Psoas muscle (tissue), 8 donors: ENCODE results near the gene ZNF132. TPM values are rescaled to one million over a fixed set of nuclear protein-coding genes. Genes with fewer than 3 reads are reported as not detected.

Experiments
- ATAC-seq, 4 donors: fragments of 200-7000 bp; cut with Tn5 transposase; one replicate each; pipeline ENCODE4 v1.9.1; 2020; ENCODE audit warnings: moderate library complexity in 3 of 4, mild to moderate bottlenecking in 2 of 4
- DNase-seq, 2 donors: peaks; one replicate each; pipeline ENCODE4 v3.0.0-alpha.2; 2020
- H3K27ac ChIP-seq: fragments of 200-600 bp; one replicate; pipeline ENCODE4 v1.8.0; 2022
- H3K27me3 ChIP-seq, 3 donors: fragments of 200-600 bp in 1 of 3; one replicate each; pipeline versions ENCODE4 v1.6.1 to v1.8.0; 2013 to 2022; ENCODE audit warnings: low read length in 2 of 3, mild to moderate bottlenecking in 2 of 3, moderate library complexity in 1 of 3; ENCODE audit not compliant: insufficient read depth in 3 of 3
- H3K36me3 ChIP-seq, 2 donors: fragments of 200-600 bp in 1 of 2; one replicate each; pipeline versions ENCODE4 v1.6.1 to v1.8.0; 2013 to 2022; ENCODE audit warnings: low read depth in 1 of 2, mild to moderate bottlenecking in 1 of 2, moderate library complexity in 1 of 2; ENCODE audit not compliant: insufficient read depth in 1 of 2
- H3K4me1 ChIP-seq: fragments of 200-600 bp; one replicate; pipeline ENCODE4 v1.8.0; 2022
- H3K4me3 ChIP-seq: fragments of 200-600 bp; one replicate; pipeline ENCODE4 v1.8.0; 2022; ENCODE audit warnings: mild to moderate bottlenecking
- H3K9me3 ChIP-seq: fragments of 200-600 bp; one replicate; pipeline ENCODE4 v1.8.0; 2022
- WGBS, 3 donors: extraction: QIAGEN DNeasy Blood & Tissue Kit; methylation state at CpG; one replicate each; pipeline versions ENCODE4 v1.1.6 to v1.1.7; 2013; 5-methylcytosine and 5-hydroxymethylcytosine counted together
- intact Hi-C, 2 donors: fragments of 100-400 bp; cut with DNase I; formaldehyde crosslinking; loops; one replicate each; pipeline versions ENCODE4 v1.11.0 to v1.14.2; 2022
- polyA plus RNA-seq, 3 donors: library from polyadenylated mRNA; stranded (reverse); fragments of 200-250 nt; gene quantifications; one replicate each; pipeline ENCODE4 v1.2.3, GENCODE V29; 2013
- total RNA-seq, 4 donors: library from RNA; stranded (reverse); fragmentation: NEBNext Ultra II Directional in 2 of 4; extraction: Animal tissue kit (Norgen Biotek cat#: 25700) in 2 of 4; gene quantifications; one replicate each; pipeline versions ENCODE4 v1.2.1 to v1.2.4, GENCODE V29; 2021 to 2023
- TF ChIP-seq, protein P1 (sequence below): fragments of 200-600 bp; IDR thresholded peaks from one replicate; pipeline ENCODE4 v1.8.0; 2022; ENCODE audit warnings: antibody characterized with exemption
- donor health status: healthy with polysubstance abuse.
- donor health status: DM: no; HTN: no; CAD: no; lungs with moderate emphysema.
- donor health status: Bipolar disorder and iron deficiency.
- donor health status: healthy.
- donor health status: DM: yes; HTN: yes; CAD: no.
- donor health status: DM: no; HTN: no; CAD: no.
- donor health status: DM: no; HTN: no; CAD: no.
- donor health status: DM: yes; HTN: yes; CAD: no.

Gene ZNF132
- total and polyA plus RNA-seq, 7 donors, result 1.4 to 5.2 (median 2.7) TPM

DNA sequence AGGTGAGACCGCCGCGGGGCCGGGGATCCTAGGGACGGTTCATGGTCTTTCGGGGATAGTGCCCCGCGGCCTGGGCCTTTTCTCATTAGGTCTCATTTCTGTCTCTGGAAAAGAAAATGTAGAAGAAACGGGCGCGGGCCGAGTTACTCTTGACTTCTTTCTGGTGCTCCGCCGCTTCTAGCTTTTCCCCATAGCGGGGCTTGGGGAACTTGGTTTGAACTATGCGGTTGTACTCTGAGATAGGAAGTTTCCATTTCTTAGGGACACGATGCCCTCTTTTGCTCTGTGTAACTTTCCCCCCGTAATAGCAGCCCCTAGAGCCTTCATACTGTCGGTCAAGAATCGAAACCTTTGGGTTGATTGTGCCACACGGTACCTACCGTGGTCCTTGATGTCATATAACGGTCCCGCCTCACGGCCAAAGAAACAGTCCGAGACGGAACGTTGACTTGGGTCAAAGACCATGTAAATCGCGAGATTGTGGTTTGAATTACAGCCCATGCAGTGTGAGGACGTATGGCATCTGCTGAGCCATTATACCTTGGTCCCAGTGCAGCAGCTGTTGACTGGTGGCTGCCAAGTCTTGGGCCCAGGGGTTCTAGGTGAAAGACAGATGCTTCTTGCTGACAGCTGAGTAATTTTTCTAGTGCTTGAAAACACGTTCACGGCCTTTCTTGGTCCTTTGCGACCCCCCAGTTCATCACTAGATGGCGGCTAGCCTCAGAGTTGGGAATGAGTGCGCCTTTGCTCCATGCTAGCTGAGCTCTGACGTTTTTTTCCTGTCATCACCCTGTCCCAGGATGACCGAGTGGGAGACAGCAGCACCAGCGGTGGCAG, 52.4 kb downstream of the ZNF132 start:
- 5 to 7% (median 6%) methylated on average over 39 of the region's 39 CpGs for WGBS, 3 donors
- TF ChIP-seq, protein P1, sequence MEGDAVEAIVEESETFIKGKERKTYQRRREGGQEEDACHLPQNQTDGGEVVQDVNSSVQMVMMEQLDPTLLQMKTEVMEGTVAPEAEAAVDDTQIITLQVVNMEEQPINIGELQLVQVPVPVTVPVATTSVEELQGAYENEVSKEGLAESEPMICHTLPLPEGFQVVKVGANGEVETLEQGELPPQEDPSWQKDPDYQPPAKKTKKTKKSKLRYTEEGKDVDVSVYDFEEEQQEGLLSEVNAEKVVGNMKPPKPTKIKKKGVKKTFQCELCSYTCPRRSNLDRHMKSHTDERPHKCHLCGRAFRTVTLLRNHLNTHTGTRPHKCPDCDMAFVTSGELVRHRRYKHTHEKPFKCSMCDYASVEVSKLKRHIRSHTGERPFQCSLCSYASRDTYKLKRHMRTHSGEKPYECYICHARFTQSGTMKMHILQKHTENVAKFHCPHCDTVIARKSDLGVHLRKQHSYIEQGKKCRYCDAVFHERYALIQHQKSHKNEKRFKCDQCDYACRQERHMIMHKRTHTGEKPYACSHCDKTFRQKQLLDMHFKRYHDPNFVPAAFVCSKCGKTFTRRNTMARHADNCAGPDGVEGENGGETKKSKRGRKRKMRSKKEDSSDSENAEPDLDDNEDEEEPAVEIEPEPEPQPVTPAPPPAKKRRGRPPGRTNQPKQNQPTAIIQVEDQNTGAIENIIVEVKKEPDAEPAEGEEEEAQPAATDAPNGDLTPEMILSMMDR, result no peak
- H3K9me3 ChIP-seq, result no peaks in the 10 kb centered on the region
- DNase-seq (no peak), ATAC-seq (peak in 2 of 4 donors; percentile 4 to 22)
- H3K36me3 ChIP-seq, result peaks cover 3 to 41% of the 10 kb centered on the region in 2 donors
- H3K27me3 ChIP-seq, result no peaks in the 10 kb centered on the region
- peak overlapping the region; percentile 91 for H3K4me3 ChIP-seq
- peaks cover 30% of the 10 kb centered on the region for H3K4me1 ChIP-seq
- peak overlapping the region; percentile 96 for H3K27ac ChIP-seq
- intact Hi-C loops, result no loop called here

DNA sequence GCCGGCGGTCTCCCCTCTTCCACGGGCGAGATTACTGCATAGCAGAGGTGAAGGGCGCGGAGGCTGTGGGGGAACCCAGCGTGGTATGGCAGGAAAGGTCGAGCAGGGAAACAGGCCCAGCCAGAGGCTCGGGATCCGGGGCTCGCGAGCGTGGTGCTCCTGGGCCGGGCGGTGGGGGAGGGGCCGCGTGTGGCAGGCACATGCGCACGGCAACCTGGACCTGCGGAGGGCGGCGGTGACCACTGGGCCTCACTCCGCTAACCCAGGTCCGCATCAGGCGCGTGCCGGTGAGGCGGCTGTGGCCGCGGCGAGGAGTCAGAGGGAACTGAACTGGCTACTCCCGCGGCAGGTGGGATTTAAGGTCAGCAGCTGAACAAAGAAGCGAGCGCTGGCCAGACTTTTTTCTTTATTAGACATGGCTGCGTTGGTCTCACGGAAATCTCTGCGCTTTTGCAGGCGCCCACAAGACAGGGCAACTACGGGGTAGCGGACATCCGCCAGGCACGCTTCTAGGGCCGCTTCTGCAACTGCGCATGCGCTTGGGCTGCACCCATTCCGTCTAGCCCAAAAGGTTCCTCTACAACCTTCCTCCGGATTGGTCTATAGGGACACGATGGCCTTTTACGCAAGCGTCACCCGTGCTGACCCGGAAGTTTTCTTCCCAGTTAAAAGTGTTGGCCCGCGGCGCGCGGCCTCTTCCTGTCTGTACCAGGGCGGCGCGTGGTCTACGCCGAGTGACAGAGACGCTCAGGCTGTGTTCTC, 53.2 kb downstream of the ZNF132 start, which contains the start of gene RPS5:
Gene RPS5 (plus strand): TSS at position 694 of the 762 bp plus-strand sequence. CDS start 869 bp downstream, outside the sequence.
- Histone ChIP-seq H3K27ac (peak within 1 kb of the TSS; percentile 96), H3K4me1 (peaks cover 34% of the 10 kb centered on the region), H3K27me3 (no peaks in the 10 kb centered on the region), H3K36me3 (peaks cover 3 to 36% of the 10 kb centered on the region in 2 donors), H3K4me3 (peak within 1 kb of the TSS; percentile 91), H3K9me3 (no peaks in the 10 kb centered on the region)
- TF ChIP-seq, protein P1, result no peak
- DNase-seq (peak; percentile 95 to 98), ATAC-seq (peak; percentile 92 to 95 (median 94))
- 0 to 1% (median 0%) methylated on average over 64 of the region's 64 CpGs for WGBS, 3 donors
- intact Hi-C loops, result no loop called here

DNA sequence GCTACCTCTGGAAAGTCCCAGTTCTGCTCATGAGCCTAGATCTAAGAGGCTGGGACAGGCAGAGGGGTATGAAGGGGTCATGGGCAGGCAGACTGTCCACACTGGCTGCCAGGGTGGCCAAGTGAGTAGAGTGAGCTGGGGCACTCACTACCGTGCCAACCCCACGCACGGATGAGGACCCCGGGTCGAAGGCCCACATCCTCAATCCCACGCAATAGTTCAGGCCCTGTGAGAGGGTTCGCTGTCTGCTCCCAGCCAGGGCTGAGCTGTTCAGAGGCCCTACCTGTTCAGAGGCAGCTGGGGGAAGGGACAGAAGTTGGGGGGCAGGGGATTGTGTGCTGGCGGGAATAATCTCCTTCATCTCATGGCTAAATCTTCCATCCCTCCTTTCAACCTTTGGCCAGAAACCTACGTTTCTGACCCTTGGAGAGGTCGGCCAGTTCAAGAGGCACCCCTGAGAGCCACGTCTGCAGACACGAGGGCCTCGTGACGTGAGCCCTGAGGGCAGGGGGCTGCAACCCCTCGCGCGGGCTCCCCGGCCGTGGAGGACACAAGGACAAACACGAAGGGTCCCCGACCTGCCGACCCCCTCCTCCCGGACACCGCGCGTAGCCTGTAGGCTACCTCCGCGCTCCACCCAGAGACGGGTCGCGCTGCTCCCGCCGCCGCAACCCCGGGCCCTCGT, 53.9 kb downstream of the ZNF132 start:
- H3K9me3 ChIP-seq, result no peaks in the 10 kb centered on the region
- TF ChIP-seq, protein P1, result no peak
- no peaks in the 10 kb centered on the region for H3K27me3 ChIP-seq
- H3K4me3 ChIP-seq, result peak overlapping the region; percentile 91
- 9 to 11% (median 10%) methylated on average over 33 to 36 of the region's 36 CpGs for WGBS, 3 donors
- peaks cover 36% of the 10 kb centered on the region for H3K4me1 ChIP-seq
- H3K36me3 ChIP-seq, result peaks cover 3 to 29% of the 10 kb centered on the region in 2 donors
- peak overlapping the region; percentile 96 for H3K27ac ChIP-seq
- intact Hi-C loops, result loop anchor here in 1 of 2 donors (2.0 kb wide), 1 partner anchor 15 kb away; no protein-coding TSS in a partner anchor
- ATAC-seq (peak in 3 of 4 donors; percentile 6 to 31 (median 11)), DNase-seq (peak in 1 of 2 donors; percentile 44)

DNA sequence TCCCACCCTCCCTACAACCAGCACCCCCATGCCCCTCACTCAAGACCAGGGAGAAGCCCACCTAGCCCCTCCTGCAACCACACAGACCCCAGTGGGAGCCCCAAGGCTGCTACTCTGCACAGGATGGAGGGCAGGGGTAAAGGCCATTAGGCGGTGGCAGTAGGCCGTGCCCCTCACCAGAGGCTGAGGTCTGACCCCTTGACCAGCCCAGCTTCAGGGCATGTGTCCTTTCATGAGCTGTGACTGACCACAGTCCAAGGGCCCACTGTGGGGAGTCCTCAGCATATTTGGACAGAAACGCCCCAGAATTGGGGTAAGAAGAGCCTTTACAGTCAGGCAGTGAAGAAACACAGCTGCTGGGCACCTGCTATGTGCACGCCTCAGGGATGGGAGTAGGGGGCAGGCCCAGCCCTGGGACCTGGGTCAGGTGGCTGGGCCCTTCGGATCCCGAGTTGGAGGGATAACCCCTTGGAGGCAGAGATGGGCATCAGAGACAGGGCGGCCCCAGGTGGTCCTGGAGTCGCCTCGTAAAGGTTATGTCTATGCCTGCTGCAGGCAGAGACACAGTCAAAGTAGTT, 54.6 kb downstream of the ZNF132 start:
- TF ChIP-seq, protein P1, result no peak
- Histone ChIP-seq H3K27me3 (no peaks in the 10 kb centered on the region), H3K27ac (peak overlapping the region; percentile 96), H3K4me3 (peak overlapping the region; percentile 91), H3K4me1 (peaks cover 36% of the 10 kb centered on the region), H3K9me3 (no peaks in the 10 kb centered on the region), H3K36me3 (peaks cover 3 to 22% of the 10 kb centered on the region in 2 donors)
- intact Hi-C loops, result loop anchor here in 1 of 2 donors (2.0 kb wide), 1 partner anchor 15 kb away; no protein-coding TSS in a partner anchor
- ATAC-seq, result no peak
- peak in 1 of 2 donors; percentile 57 for DNase-seq
- WGBS, 3 donors, result 65 to 74% (median 71%) methylated on average over 9 of the region's 9 CpGs
